Measurements from ENCODE around the gene LXN. TPM values are rescaled to one million over a fixed set of nuclear protein-coding genes. Genes with fewer than 3 reads are reported as not detected.

The LXN gene
- total and polyA plus RNA-seq, 2 of the 8 experiments (the other 6 are each of a cell fraction or from before 2014, with no cell fraction given): 3.2 to 4.7 TPM

- TF ChIP-seq, protein P1, sequence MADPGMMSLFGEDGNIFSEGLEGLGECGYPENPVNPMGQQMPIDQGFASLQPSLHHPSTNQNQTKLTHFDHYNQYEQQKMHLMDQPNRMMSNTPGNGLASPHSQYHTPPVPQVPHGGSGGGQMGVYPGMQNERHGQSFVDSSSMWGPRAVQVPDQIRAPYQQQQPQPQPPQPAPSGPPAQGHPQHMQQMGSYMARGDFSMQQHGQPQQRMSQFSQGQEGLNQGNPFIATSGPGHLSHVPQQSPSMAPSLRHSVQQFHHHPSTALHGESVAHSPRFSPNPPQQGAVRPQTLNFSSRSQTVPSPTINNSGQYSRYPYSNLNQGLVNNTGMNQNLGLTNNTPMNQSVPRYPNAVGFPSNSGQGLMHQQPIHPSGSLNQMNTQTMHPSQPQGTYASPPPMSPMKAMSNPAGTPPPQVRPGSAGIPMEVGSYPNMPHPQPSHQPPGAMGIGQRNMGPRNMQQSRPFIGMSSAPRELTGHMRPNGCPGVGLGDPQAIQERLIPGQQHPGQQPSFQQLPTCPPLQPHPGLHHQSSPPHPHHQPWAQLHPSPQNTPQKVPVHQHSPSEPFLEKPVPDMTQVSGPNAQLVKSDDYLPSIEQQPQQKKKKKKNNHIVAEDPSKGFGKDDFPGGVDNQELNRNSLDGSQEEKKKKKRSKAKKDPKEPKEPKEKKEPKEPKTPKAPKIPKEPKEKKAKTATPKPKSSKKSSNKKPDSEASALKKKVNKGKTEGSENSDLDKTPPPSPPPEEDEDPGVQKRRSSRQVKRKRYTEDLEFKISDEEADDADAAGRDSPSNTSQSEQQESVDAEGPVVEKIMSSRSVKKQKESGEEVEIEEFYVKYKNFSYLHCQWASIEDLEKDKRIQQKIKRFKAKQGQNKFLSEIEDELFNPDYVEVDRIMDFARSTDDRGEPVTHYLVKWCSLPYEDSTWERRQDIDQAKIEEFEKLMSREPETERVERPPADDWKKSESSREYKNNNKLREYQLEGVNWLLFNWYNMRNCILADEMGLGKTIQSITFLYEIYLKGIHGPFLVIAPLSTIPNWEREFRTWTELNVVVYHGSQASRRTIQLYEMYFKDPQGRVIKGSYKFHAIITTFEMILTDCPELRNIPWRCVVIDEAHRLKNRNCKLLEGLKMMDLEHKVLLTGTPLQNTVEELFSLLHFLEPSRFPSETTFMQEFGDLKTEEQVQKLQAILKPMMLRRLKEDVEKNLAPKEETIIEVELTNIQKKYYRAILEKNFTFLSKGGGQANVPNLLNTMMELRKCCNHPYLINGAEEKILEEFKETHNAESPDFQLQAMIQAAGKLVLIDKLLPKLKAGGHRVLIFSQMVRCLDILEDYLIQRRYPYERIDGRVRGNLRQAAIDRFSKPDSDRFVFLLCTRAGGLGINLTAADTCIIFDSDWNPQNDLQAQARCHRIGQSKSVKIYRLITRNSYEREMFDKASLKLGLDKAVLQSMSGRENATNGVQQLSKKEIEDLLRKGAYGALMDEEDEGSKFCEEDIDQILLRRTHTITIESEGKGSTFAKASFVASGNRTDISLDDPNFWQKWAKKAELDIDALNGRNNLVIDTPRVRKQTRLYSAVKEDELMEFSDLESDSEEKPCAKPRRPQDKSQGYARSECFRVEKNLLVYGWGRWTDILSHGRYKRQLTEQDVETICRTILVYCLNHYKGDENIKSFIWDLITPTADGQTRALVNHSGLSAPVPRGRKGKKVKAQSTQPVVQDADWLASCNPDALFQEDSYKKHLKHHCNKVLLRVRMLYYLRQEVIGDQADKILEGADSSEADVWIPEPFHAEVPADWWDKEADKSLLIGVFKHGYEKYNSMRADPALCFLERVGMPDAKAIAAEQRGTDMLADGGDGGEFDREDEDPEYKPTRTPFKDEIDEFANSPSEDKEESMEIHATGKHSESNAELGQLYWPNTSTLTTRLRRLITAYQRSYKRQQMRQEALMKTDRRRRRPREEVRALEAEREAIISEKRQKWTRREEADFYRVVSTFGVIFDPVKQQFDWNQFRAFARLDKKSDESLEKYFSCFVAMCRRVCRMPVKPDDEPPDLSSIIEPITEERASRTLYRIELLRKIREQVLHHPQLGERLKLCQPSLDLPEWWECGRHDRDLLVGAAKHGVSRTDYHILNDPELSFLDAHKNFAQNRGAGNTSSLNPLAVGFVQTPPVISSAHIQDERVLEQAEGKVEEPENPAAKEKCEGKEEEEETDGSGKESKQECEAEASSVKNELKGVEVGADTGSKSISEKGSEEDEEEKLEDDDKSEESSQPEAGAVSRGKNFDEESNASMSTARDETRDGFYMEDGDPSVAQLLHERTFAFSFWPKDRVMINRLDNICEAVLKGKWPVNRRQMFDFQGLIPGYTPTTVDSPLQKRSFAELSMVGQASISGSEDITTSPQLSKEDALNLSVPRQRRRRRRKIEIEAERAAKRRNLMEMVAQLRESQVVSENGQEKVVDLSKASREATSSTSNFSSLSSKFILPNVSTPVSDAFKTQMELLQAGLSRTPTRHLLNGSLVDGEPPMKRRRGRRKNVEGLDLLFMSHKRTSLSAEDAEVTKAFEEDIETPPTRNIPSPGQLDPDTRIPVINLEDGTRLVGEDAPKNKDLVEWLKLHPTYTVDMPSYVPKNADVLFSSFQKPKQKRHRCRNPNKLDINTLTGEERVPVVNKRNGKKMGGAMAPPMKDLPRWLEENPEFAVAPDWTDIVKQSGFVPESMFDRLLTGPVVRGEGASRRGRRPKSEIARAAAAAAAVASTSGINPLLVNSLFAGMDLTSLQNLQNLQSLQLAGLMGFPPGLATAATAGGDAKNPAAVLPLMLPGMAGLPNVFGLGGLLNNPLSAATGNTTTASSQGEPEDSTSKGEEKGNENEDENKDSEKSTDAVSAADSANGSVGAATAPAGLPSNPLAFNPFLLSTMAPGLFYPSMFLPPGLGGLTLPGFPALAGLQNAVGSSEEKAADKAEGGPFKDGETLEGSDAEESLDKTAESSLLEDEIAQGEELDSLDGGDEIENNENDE (IDR thresholded peaks at IDR 0.05; ENCODE audit: insufficient replicate concordance, low read length): no peak
- TF ChIP-seq KDM1A (IDR thresholded peaks at IDR 0.05; ENCODE audit: borderline replicate concordance, low read length) (no peak), ATF2 (IDR thresholded peaks at IDR 0.05; ENCODE audit: low read length) (no peak), NANOG (IDR thresholded peaks at IDR 0.05; ENCODE audit: insufficient read depth, low read depth, low read length, poor library complexity, severe bottlenecking) (no peak), FOSL1 (IDR thresholded peaks at IDR 0.05; ENCODE audit: insufficient read depth, low read depth, low read length) (no peak), SP1 (IDR thresholded peaks at IDR 0.05; ENCODE audit: low read depth, low read length) (no peak), TAF7 (optimal IDR thresholded peaks at IDR 0.05; ENCODE audit: borderline replicate concordance, low read depth, low read length) (no peak), KDM5A (IDR thresholded peaks at IDR 0.05; ENCODE audit: low read length) (no peak), SIRT6 (IDR thresholded peaks at IDR 0.05; ENCODE audit: low read length) (no peak), GABPA (IDR thresholded peaks at IDR 0.05; ENCODE audit: borderline replicate concordance, insufficient read depth, low read length) (no peak)
These were observed 22.7 kb downstream of the LXN start (continued) for GRCh38 chr3:158649791-158650190.

All from H1 (cell line).